Activated T-helper 1 cell treated with anti-CD3 and anti-CD28 coated beads, Interleukin-12 subunit alpha, Interleukin-12 subunit beta, Interleukin-2, Interleukin-4 antibody, amounts not matched to agents 30 ng/mL and 10 ng/mL and 1 ng/mL, durations not matched to agents 14 hours and 24 hours and 36 hours (primary cell): ENCODE results near the gene RUFY1. TPM values are rescaled to one million over a fixed set of nuclear protein-coding genes. Genes with fewer than 3 reads are reported as not detected.
"Not testable (repeated sequence)": the region's sequence is repeated elsewhere in the genome, so short reads cannot be mapped to it uniquely, and the experiment has no call there.

Source experiments
- DNase-seq: peaks from one replicate; pipeline ENCODE4 v3.0.0; 2021; ENCODE audit warnings: low spot score
- H3K27ac Mint-ChIP-seq: one replicate; pipeline ENCODE4 v1.8.0; 2021; ENCODE audit warnings: mild to moderate bottlenecking, mixed read lengths
- H3K27me3 Mint-ChIP-seq: one replicate; pipeline ENCODE4 v1.8.0; 2022; ENCODE audit warnings: mild to moderate bottlenecking, moderate library complexity, mixed read lengths; ENCODE audit not compliant: insufficient read depth
- H3K36me3 Mint-ChIP-seq: one replicate; pipeline ENCODE4 v1.8.0; 2021; ENCODE audit warnings: low read depth, mixed read lengths
- H3K4me1 Mint-ChIP-seq: one replicate; pipeline ENCODE4 v1.8.0; 2021; ENCODE audit warnings: low read depth, mixed read lengths
- H3K4me3 Mint-ChIP-seq: one replicate; pipeline ENCODE4 v1.8.0; 2021; ENCODE audit warnings: mild to moderate bottlenecking, moderate library complexity, mixed read lengths
- H3K9me3 Mint-ChIP-seq: one replicate; pipeline ENCODE4 v1.8.0; 2021; ENCODE audit warnings: mixed read lengths
- intact Hi-C: fragments of 100-400 bp; cut with micrococcal nuclease; formaldehyde crosslinking; loops from one replicate; pipeline ENCODE4 v1.15.1; 2024
- total RNA-seq: library from RNA; stranded (reverse); gene quantifications from 2 replicates; pipeline ENCODE4 v1.2.3, GENCODE V29; 2022

Gene RUFY1
- total RNA-seq, 1 donor from 2014 or later: 37.0 TPM

- Mint-ChIP-seq H3K27ac (no peak overlapping the region), H3K36me3 (peaks cover 20% of the 10 kb centered on the region), H3K4me3 (no peak overlapping the region), H3K27me3 (peaks cover 2% of the 10 kb centered on the region), H3K4me1 (peaks cover 32% of the 10 kb centered on the region), H3K9me3 (no peaks in the 10 kb centered on the region)
- no peak for DNase-seq
- intact Hi-C loops: loop anchor here (5.0 to 10.0 kb wide), 4 partner anchors 252 to 1690 kb away; partner anchors contain the start of genes MAPK9, MGAT4B, RACK1 and RNF130
These were observed 4.6 kb downstream of the RUFY1 start for GRCh38 chr5:179554981-179555380.

- not testable (repeated sequence) for H3K27me3 Mint-ChIP-seq, H3K4me3 Mint-ChIP-seq, H3K9me3 Mint-ChIP-seq, DNase-seq, H3K27ac Mint-ChIP-seq
- intact Hi-C loops: loop anchor here (2.0 to 10.0 kb wide), 4 partner anchors 120 to 1686 kb away; partner anchors contain the start of genes MAPK9, MGAT4B and RACK1
- H3K4me1 Mint-ChIP-seq: peaks cover 16% of the 10 kb centered on the region
- H3K36me3 Mint-ChIP-seq: peaks cover 29% of the 10 kb centered on the region
These were observed 8.0 kb downstream of the RUFY1 start for GRCh38 chr5:179558261-179558799.

GRCh38 chr5:179558932-179559283, 8.6 kb downstream of the RUFY1 start:
- Mint-ChIP-seq H3K4me1 (peaks cover 12% of the 10 kb centered on the region), H3K9me3 (no peaks in the 10 kb centered on the region), H3K27me3 (no peaks in the 10 kb centered on the region), H3K27ac (peak overlapping the region; percentile 86), H3K4me3 (peak overlapping the region; percentile 94), H3K36me3 (peaks cover 29% of the 10 kb centered on the region)
- intact Hi-C loops: loop anchor here (1.0 to 10.0 kb wide), 9 partner anchors 8 to 1686 kb away; partner anchors contain the start of genes CANX, HNRNPH1, MAML1 and MAPK9
- no peak for DNase-seq

GRCh38 chr5:179559284-179560252, 9.2 kb downstream of the RUFY1 start:
- H3K27ac Mint-ChIP-seq: peak overlapping the region; percentile 86
- DNase-seq: peak; percentile 93
- H3K9me3 Mint-ChIP-seq: no peaks in the 10 kb centered on the region

GRCh38 chr5:179564526-179564925, 14.2 kb downstream of the RUFY1 start:
- no peaks in the 10 kb centered on the region for H3K9me3 Mint-ChIP-seq

More at GRCh38 chr5:179559284-179560252, 9.2 kb downstream of the RUFY1 start:
- H3K36me3 Mint-ChIP-seq: peaks cover 31% of the 10 kb centered on the region
- H3K4me1 Mint-ChIP-seq: peaks cover 10% of the 10 kb centered on the region
- peak overlapping the region; percentile 94 for H3K4me3 Mint-ChIP-seq
- intact Hi-C loops: loop anchor here (1.0 to 10.0 kb wide), 9 partner anchors 8 to 1685 kb away; partner anchors contain the start of genes CANX, HNRNPH1, MAML1 and MAPK9
- no peaks in the 10 kb centered on the region for H3K27me3 Mint-ChIP-seq

GRCh38 chr5:179568721-179569120, 18.4 kb downstream of the RUFY1 start:
- no peak overlapping the region for H3K27ac Mint-ChIP-seq
- peaks cover 24% of the 10 kb centered on the region for H3K36me3 Mint-ChIP-seq
- no peak overlapping the region for H3K4me3 Mint-ChIP-seq
- peaks cover 5% of the 10 kb centered on the region for H3K4me1 Mint-ChIP-seq
- no peak for DNase-seq
- H3K9me3 Mint-ChIP-seq: no peaks in the 10 kb centered on the region
- H3K27me3 Mint-ChIP-seq: no peaks in the 10 kb centered on the region
- intact Hi-C loops: no loop called here

More at GRCh38 chr5:179564526-179564925, 14.2 kb downstream of the RUFY1 start:
- Mint-ChIP-seq H3K4me3 (no peak overlapping the region), H3K4me1 (peaks cover 5% of the 10 kb centered on the region), H3K36me3 (peaks cover 33% of the 10 kb centered on the region), H3K27me3 (no peaks in the 10 kb centered on the region), H3K27ac (no peak overlapping the region)
- no peak for DNase-seq
- intact Hi-C loops: no loop called here

- DNase-seq: no peak
- Mint-ChIP-seq H3K36me3 (peaks cover 25% of the 10 kb centered on the region), H3K4me3 (no peak overlapping the region), H3K9me3 (no peaks in the 10 kb centered on the region), H3K27me3 (no peaks in the 10 kb centered on the region), H3K27ac (no peak overlapping the region), H3K4me1 (peaks cover 5% of the 10 kb centered on the region)
- intact Hi-C loops: no loop called here
These were observed 22.0 kb downstream of the RUFY1 start for GRCh38 chr5:179572386-179572785.

GRCh38 chr5:179577286-179577960, 27.1 kb downstream of the RUFY1 start:
- no peak for DNase-seq
- Mint-ChIP-seq H3K4me1 (no peaks in the 10 kb centered on the region), H3K9me3 (no peaks in the 10 kb centered on the region), H3K27ac (no peak overlapping the region), H3K27me3 (no peaks in the 10 kb centered on the region), H3K36me3 (peaks cover 22% of the 10 kb centered on the region), H3K4me3 (no peak overlapping the region)
- intact Hi-C loops: no loop called here

- Mint-ChIP-seq H3K9me3 (no peaks in the 10 kb centered on the region), H3K4me3 (no peak overlapping the region), H3K4me1 (no peaks in the 10 kb centered on the region), H3K36me3 (peaks cover 26% of the 10 kb centered on the region), H3K27ac (no peak overlapping the region), H3K27me3 (no peaks in the 10 kb centered on the region)
- intact Hi-C loops: no loop called here
- DNase-seq: no peak
These were observed 35.6 kb downstream of the RUFY1 start for GRCh38 chr5:179585941-179586401.

- no peak for DNase-seq
- no peak overlapping the region for H3K4me3 Mint-ChIP-seq
- no peak overlapping the region for H3K27ac Mint-ChIP-seq
- no peaks in the 10 kb centered on the region for H3K27me3 Mint-ChIP-seq
- intact Hi-C loops: no loop called here
- H3K9me3 Mint-ChIP-seq: no peaks in the 10 kb centered on the region
- peaks cover 35% of the 10 kb centered on the region for H3K36me3 Mint-ChIP-seq
- H3K4me1 Mint-ChIP-seq: no peaks in the 10 kb centered on the region
These were observed 37.8 kb downstream of the RUFY1 start for GRCh38 chr5:179588166-179588565.

- H3K4me1 Mint-ChIP-seq: no peaks in the 10 kb centered on the region
- H3K36me3 Mint-ChIP-seq: peaks cover 38% of the 10 kb centered on the region
- H3K27me3 Mint-ChIP-seq: no peaks in the 10 kb centered on the region
- no peak overlapping the region for H3K4me3 Mint-ChIP-seq
- intact Hi-C loops: no loop called here
- H3K9me3 Mint-ChIP-seq: no peaks in the 10 kb centered on the region
- no peak overlapping the region for H3K27ac Mint-ChIP-seq
- no peak for DNase-seq
These were observed 45.6 kb downstream of the RUFY1 start for GRCh38 chr5:179595916-179596315.

GRCh38 chr5:179596421-179596820, 46.1 kb downstream of the RUFY1 start:
- Mint-ChIP-seq H3K27me3 (no peaks in the 10 kb centered on the region), H3K9me3 (no peaks in the 10 kb centered on the region), H3K36me3 (peaks cover 39% of the 10 kb centered on the region), H3K4me1 (no peaks in the 10 kb centered on the region), H3K27ac (no peak overlapping the region), H3K4me3 (no peak overlapping the region)
- intact Hi-C loops: no loop called here
- no peak for DNase-seq
